GF-D8 (cell line): ENCODE results near the gene RNF41.
"Not testable (repeated sequence)": the region's sequence is repeated elsewhere in the genome, so short reads cannot be mapped to it uniquely, and the experiment has no call there.

ENCODE experiments used
- DNase-seq: peaks from one replicate; lab custom pipeline; 2025; lab: John Stamatoyannopoulos, UW

Gene RNF41

DNA sequence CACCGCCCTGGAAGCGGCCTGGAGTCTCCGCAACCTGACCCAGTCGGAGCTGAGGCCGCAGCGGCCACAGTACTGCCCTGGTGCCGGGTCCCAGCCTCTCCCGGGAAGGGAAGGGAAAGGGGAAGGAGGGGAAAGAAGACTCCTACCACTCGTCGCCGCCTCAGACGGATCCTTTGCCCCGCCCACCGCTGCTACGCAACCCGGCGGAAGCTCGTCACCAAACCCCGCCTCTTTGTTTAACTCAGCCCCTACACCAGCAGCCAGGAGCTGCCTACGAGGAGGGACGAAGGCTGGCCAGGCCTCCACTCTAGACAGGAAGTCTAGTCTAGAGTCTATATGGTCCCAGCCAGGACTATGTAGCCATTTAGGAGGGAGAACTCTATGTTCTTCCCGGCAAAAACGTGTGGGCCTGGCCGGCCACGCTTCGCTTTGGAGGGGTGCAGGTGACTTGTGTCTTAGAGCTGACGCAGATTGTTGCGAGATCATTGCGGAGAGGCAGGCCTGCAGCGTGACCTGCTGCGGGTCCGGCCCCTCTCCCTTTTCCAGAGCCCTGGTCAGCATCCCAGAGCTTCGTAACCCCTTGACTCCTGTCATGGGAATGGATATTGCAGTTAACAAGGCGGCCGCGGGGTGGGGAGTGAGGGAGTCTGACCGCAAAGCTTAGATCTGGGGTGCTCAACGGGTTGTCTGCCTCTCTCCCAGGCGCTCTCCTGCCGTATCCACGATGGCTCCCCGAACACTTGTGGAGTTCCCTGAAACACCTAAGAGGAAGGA, at the start of gene RNF41:
Gene RNF41, minus strand, starts transcription at position 166 of the 774 bp plus-strand sequence. CDS start 7,875 bp downstream, outside the sequence.
- DNase-seq: peak; percentile 93

- DNase-seq: no peak
These were observed 49.3 kb upstream of the RNF41 start for GRCh38 chr12:56271031-56271430.

DNA sequence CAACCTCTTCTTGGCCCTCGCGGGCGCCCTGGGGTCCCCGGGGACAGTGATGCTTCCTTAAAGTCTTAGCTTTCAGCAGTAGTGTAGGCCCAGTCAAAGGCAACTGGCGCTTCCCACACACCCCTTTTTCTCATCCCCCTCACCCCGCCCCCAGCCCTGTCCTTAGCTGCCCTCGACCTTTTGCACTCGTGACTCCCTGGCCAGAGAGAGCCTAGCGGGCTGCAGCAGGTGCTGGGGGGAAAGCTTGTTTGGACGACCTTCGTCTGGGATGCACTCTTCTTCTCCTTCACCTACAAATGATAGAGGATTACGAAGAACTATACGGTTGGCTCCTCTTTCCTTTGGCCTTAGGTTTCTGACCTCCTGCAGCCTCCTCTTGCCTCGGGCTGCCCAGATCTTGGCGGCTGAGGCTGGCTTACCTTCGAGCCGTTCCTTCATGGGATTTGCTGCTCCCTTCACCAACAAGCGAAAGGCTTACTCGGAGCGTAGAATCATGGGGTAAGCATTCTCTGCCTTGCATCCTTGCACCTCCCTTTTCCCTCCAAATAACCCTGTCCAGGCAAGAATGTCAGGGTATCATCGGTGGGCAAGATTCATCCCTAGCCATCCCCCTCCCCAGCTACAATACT, 45.8 kb upstream of the RNF41 start:
- DNase-seq: no peak

DNA sequence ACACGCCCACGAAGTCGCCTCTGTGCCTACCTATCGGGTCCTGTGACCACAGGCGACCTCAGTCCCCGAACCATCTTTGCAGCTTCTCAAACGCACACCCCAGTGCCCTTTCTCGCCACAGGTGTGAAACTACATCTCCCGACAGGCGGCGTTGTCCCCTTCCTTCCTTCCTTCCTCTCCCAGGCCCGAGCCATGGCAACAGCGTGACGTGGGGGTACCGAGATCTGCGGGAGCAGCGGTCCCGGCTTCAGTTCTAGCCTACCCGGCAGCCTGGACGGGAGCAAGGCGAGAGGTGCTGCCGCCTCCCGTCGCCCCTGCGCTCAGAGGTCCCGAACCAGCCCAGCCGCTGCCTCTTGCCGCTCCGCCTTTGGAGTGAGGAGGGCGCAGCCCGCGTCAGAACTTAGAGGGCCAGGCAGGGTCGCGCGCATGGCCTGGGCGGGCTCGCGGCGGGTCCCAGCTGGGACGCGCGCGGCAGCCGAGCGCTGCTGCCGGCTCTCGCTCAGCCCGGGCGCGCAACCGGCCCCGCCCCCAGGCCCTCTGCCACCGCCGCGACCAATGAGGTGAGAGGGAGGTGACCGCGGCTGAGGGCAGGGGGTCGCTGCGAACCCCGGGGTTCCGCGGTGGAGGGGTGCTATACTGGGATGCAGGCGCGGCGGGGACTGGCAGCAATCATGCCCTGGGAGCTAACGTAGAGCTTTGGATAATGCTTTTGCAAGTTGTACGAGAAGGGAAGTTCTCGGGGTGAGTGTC, 45.1 kb upstream of the RNF41 start, which contains the start of gene COQ10A:
Gene COQ10A, plus strand, starts transcription at position 250 of the 750 bp plus-strand sequence. Its CDS starts 177 bp downstream, at position 427.
- peak; percentile 51 for DNase-seq

DNA sequence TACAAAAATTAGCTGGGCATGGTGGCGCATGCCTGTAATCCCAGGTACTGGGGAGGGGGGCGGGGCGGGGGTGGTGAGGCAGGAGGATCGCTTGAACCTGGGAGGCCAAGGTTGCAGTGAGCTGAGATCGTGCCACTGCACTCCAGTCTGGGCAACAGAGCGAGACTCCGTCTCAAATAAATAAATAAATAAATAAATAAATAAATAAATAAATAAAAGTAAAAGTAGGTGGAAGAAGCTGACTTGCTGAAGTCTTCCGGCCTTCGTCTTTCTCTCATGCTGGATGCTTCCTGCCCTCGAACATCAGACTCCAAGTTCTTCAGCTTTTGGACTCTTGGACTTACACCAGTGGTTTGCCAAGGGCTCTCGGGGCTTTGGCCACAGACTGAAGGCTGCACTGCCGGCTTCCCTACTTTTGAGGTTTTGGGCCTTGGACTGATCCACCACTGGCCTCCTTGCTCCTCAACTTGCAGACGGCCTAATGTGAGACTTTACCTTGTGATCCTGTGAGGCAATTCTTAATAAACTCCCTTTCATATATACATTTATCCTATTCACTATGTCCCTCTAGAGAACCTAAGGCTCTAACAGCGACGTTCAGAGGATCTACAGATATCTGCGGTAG, 44.5 kb upstream of the RNF41 start:
- DNase-seq: not testable (repeated sequence)

DNA sequence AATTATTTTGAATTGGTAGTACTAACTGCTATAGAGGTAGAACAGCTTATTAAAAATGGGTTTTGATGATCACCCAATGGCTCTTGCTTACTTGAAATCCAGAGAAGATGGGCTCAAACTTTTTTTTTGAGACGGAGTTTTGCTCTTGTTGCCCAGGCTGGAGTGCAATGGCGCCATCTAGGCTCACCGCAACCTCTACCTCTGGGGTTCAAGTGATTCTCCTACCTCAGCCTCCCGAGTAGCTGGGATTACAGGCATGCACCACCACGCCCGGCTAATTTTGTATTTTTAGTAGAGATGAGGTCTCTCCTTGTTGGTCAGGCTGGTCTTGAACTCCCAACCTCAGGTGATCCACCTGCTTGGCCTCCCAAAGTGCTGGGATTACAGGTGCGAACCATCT, 41.2 kb upstream of the RNF41 start:
- not testable (repeated sequence) for DNase-seq

DNA sequence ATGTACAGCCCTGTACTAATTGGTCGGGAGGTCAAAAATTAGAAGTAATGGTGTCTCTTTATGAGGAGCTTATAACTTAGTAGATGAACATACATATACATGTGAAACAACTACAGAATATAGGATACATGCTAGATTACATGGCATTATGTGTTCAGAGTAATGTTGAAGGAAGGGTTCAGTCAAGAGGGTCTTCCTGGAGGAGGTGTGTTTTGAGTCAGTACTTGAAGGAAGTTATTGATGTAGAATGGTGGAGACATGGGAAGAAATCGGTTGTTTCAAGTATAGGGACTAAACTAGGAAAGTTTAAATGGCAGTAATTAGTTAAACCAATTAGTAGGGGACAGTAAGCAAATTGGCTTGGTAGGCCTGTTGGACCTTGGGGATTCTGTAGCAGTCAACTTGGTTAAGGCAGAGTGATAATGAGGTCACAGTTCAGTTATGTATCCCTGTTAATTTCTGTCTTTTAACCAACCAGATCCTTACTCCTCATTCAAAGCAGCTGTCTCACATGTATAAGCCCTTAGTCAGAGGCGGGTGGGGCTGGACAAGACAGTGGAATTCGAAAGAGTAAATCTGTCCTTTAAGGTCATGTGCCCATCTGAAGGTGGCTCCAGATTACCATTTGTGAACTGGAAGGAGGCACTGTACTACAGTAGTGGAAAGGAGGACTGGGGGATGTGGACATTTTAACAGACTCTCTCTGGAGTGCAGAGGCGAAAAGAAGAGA, 39.9 kb upstream of the RNF41 start:
- no peak for DNase-seq

GRCh38 chr12:56260921-56261320, 39.2 kb upstream of the RNF41 start:
- DNase-seq: no peak

- DNase-seq: no peak
These were observed 38.7 kb upstream of the RNF41 start for GRCh38 chr12:56260380-56260779.

- DNase-seq: no peak
These were observed 37.1 kb upstream of the RNF41 start for GRCh38 chr12:56258820-56259183.

GRCh38 chr12:56258068-56258819, 36.5 kb upstream of the RNF41 start, which contains the start of gene ANKRD52:
Gene ANKRD52 (minus strand): TSS chr12:56258384. CDS start chr12:56258269, 115 bp downstream.
- peak; percentile 14 for DNase-seq

- no peak for DNase-seq
These were observed 35.9 kb upstream of the RNF41 start for GRCh38 chr12:56257491-56258067.

- no peak for DNase-seq
These were observed 35.3 kb upstream of the RNF41 start for GRCh38 chr12:56257071-56257470.

DNA sequence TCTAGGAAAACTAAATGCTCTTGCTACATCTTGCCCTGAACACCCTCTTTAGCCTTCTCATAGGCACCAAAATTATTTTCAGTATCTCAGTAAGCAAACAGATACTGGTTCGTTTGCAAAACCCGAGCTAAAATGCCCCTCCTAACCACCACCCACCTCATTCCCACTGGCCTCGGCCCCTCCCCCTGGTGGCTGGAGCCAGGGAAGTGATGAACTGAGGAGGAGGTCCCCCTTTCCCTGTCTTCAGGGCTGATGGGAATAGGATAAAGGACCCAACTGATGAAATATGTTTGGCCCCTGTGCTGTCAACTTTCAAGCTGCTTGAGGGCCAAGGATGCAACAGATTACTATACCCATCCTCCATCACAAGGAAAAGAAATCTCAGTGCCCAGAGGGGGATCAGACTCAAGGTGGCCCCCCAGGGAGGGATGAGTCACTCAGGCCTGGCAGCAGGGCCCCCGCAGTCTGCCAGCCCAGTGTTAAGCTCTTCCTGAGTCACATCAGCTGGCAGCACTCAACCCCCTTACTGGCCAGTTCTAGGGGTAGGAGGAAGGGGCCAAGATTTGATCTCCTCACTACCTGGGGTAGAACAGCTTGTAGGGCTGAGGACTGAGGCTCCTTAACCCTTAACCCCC, 34.7 kb upstream of the RNF41 start:
- DNase-seq: no peak

DNA sequence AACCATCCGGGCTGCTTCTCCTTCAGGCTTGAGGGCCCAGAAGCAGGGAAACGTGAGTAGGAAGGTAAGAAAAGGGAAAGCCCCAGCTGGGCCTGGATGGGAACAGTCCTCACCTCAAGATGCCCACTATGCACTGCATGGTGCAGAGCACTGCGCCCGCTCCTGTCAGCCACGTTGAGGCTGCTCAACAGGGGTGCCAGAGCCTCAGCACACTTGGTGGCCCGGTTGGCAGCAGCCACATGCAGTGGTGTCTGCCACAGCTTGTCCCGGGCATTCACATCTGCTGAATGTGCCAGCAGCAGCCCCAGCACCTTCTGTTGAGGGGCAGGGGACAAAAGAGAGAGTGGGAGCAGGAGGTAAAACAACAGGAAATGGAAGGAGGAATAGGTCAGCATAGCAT, 33.9 kb upstream of the RNF41 start:
- no peak for DNase-seq

- DNase-seq: no peak
These were observed 31.4 kb upstream of the RNF41 start for GRCh38 chr12:56253091-56253490.

DNA sequence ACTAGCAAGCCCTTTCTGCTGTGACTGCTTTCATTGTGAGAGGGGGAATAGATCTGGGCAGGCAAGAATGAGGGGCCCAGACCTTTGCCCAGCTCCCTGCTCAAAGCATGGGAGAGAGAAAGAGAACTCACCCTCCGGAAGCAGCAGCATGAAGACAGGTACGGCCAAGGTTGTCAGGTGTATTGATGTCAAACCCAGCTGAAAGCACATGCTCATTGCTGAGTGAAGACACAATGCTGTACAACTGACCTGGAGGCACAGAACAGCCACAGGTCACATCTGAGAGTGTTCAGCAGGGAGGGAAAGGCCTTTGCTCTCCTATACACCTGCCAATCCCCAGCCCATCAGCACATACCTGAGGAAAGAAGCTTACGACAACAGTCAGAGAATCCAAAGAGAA, 30.9 kb upstream of the RNF41 start:
- no peak for DNase-seq

- DNase-seq: no peak
These were observed 27.0 kb upstream of the RNF41 start for GRCh38 chr12:56248711-56249110.

GRCh38 chr12:56247923-56248322, 26.2 kb upstream of the RNF41 start:
- no peak for DNase-seq

DNA sequence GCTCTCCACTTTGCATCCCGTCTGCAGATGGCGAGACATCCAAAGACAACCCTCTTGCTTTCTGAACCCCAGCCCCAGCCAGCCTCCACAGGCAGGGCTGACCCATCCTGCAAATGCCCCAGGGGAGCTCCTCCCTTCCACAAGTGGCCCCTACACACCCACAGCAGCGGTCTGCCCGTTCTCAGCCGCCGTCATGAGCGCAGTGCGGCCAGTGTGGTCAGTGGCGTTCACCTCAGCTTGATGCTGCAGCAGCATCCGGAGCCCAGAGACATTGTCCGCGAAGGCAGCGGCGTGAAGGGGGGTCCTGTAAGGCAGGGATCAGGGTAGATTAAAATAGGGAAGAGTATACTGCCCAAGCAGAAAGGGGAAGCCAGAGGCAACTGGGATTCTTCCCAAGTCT, 22.8 kb upstream of the RNF41 start:
- DNase-seq: no peak
